Activated B cell treated with CpG ODN at 0.5 μM for 24 hours (primary cell): Measurements from ENCODE around the gene BEST4. TPM values are rescaled to one million over a fixed set of nuclear protein-coding genes. Genes with fewer than 3 reads are reported as not detected.

Source experiments
- ATAC-seq: fragments of 200-7000 bp; cut with Tn5 transposase; one replicate; pipeline ENCODE4 v1.10.0; 2021; ENCODE audit warnings: low read depth, mild to moderate bottlenecking, moderate library complexity
- CTCF ChIA-PET: fragments of 350-600 bp; sonication (Branson Sonifier 250); formaldehyde crosslinking; loops from one replicate; lab custom pipeline; 2021; ENCODE audit warnings: antibody characterized with exemption; lab: Charles Lee
- POLR2A ChIA-PET: fragments of 350-600 bp; sonication (Branson Sonifier 250); formaldehyde crosslinking; loops from one replicate; lab custom pipeline; 2021; ENCODE audit warnings: antibody characterized with exemption; lab: Charles Lee
- DNase-seq: peaks from one replicate; pipeline ENCODE4 v3.0.0; 2022
- H3K27ac Mint-ChIP-seq: one replicate; pipeline ENCODE4 v1.8.0; 2020; ENCODE audit warnings: mixed read lengths
- H3K27me3 Mint-ChIP-seq: one replicate; pipeline ENCODE4 v1.8.0; 2021; ENCODE audit warnings: mixed read lengths
- H3K36me3 Mint-ChIP-seq: one replicate; pipeline ENCODE4 v1.8.0; 2021; ENCODE audit warnings: low read depth, mixed read lengths
- H3K4me1 Mint-ChIP-seq: one replicate; pipeline ENCODE4 v1.8.0; 2021; ENCODE audit warnings: mixed read lengths
- H3K4me3 Mint-ChIP-seq: one replicate; pipeline ENCODE4 v1.8.0; 2020; ENCODE audit warnings: mild to moderate bottlenecking, mixed read lengths
- H3K9me3 Mint-ChIP-seq: one replicate; pipeline ENCODE4 v1.8.0; 2020; ENCODE audit warnings: mixed read lengths
- CTCF ChIP-seq: fragments of 200-600 bp; IDR thresholded peaks from one replicate; pipeline ENCODE4 v1.8.0; 2022; ENCODE audit warnings: antibody characterized with exemption, mild to moderate bottlenecking
- intact Hi-C: fragments of 100-400 bp; cut with micrococcal nuclease; formaldehyde crosslinking; loops from one replicate; pipeline ENCODE4 v1.15.1; 2024
- total RNA-seq: library from RNA; stranded (reverse); gene quantifications from 2 replicates; pipeline ENCODE4 v1.2.3, GENCODE V29; 2022

The BEST4 gene
- total RNA-seq, 1 donor from 2014 or later, result 0.62 TPM

GRCh38 chr1:44783697-44784093, 4.3 kb downstream of the BEST4 start:
- ATAC-seq, result no peak
- ChIA-PET POLR2A (interaction anchor here (0.6 to 9.4 kb wide), 17 partner anchors 8 to 776 kb away, joined by 3 to 113 read pairs (median 5); partner anchors contain the start of genes BTBD19, PLK3, RNU5D-1 and RPS8), CTCF (interaction anchor here (0.7 to 2.7 kb wide), 3 partner anchors 10 to 762 kb away, joined by 4 to 7 read pairs (median 4); no protein-coding TSS in a partner anchor)
- intact Hi-C loops, result loop anchor here (2.0 to 10.0 kb wide), 3 partner anchors 45 to 421 kb away; partner anchors contain the start of genes KIF2C, RNU5D-1 and ZSWIM5
- H3K4me3 Mint-ChIP-seq, result peak overlapping the region; percentile 70
- H3K27ac Mint-ChIP-seq, result peak overlapping the region; percentile 82
- H3K4me1 Mint-ChIP-seq, result peaks cover 42% of the 10 kb centered on the region
- no peaks in the 10 kb centered on the region for H3K9me3 Mint-ChIP-seq
- H3K27me3 Mint-ChIP-seq, result no peaks in the 10 kb centered on the region
- DNase-seq, result no peak
- no peak for TF ChIP-seq CTCF
- peaks cover 36% of the 10 kb centered on the region for H3K36me3 Mint-ChIP-seq

GRCh38 chr1:44780583-44781121, 7.3 kb downstream of the BEST4 start:
- H3K4me1 Mint-ChIP-seq, result peaks cover 56% of the 10 kb centered on the region
- CTCF ChIA-PET, result interaction anchor here (0.6 kb wide), 1 partner anchor 711 kb away, joined by 3 read pairs; no protein-coding TSS in a partner anchor
- intact Hi-C loops, result loop anchor here (10.0 kb wide), 1 partner anchor 424 kb away; the partner anchor contains the start of gene ZSWIM5

GRCh38 chr1:44778705-44779576, 9.0 kb downstream of the BEST4 start:
- TF ChIP-seq CTCF, result no peak
- no peaks in the 10 kb centered on the region for H3K27me3 Mint-ChIP-seq
- peaks cover 51% of the 10 kb centered on the region for H3K4me1 Mint-ChIP-seq
- ChIA-PET POLR2A (interaction anchor here (0.8 to 6.3 kb wide), 10 partner anchors 9 to 561 kb away, joined by 3 to 149 read pairs (median 4); partner anchors contain the start of genes BEST4, MUTYH, RNU5D-1 and TOE1), CTCF (interaction anchor here (1.0 kb wide), 1 partner anchor 47 kb away, joined by 3 read pairs; no protein-coding TSS in a partner anchor)
- peaks cover 70% of the 10 kb centered on the region for H3K36me3 Mint-ChIP-seq
- no peaks in the 10 kb centered on the region for H3K9me3 Mint-ChIP-seq
- ATAC-seq (no peak), DNase-seq (no peak)
- no peak overlapping the region for H3K27ac Mint-ChIP-seq
- H3K4me3 Mint-ChIP-seq, result peak overlapping the region; percentile 2
- intact Hi-C loops, result no loop called here

More at GRCh38 chr1:44780583-44781121, 7.3 kb downstream of the BEST4 start:
- DNase-seq (no peak), ATAC-seq (no peak)
- Mint-ChIP-seq H3K27ac (peak overlapping the region; percentile 30), H3K27me3 (no peaks in the 10 kb centered on the region), H3K4me3 (no peak overlapping the region), H3K9me3 (no peaks in the 10 kb centered on the region), H3K36me3 (peaks cover 66% of the 10 kb centered on the region)
- POLR2A ChIA-PET, result interaction anchor here (0.6 to 2.6 kb wide), 10 partner anchors 9 to 66 kb away, joined by 3 to 11 read pairs (median 4); partner anchors contain the start of genes PLK3 and RNU5D-1
- no peak for TF ChIP-seq CTCF

- POLR2A ChIA-PET, result interaction anchor here (0.6 to 6.3 kb wide), 9 partner anchors 22 to 562 kb away, joined by 3 to 149 read pairs (median 26); partner anchors contain the start of genes MUTYH, PLK3, RNU5D-1 and TOE1
- TF ChIP-seq CTCF, result no peak
- intact Hi-C loops, result no loop called here
- peak overlapping the region; percentile 99 for H3K27ac Mint-ChIP-seq
- peak overlapping the region; percentile 98 for H3K4me3 Mint-ChIP-seq
- ATAC-seq, result no peak
- DNase-seq, result no peak
- peaks cover 44% of the 10 kb centered on the region for H3K4me1 Mint-ChIP-seq
- CTCF ChIA-PET, result interaction anchor here (1.0 kb wide), 1 partner anchor 47 kb away, joined by 3 read pairs; no protein-coding TSS in a partner anchor
- H3K27me3 Mint-ChIP-seq, result no peaks in the 10 kb centered on the region
- H3K36me3 Mint-ChIP-seq, result peaks cover 70% of the 10 kb centered on the region
- H3K9me3 Mint-ChIP-seq, result no peaks in the 10 kb centered on the region
Measured at GRCh38 chr1:44777969-44778635, 9.9 kb downstream of the BEST4 start.
